Measurements from ENCODE around the gene FABP7. TPM values are rescaled to one million over a fixed set of nuclear protein-coding genes. Genes with fewer than 3 reads are reported as not detected.

The FABP7 gene
- total and polyA plus RNA-seq, 4 experiments from 2014 or later, result not detected

GRCh38 chr6:122749451-122750050, 30.0 kb upstream of the FABP7 start:
- Histone ChIP-seq H3K4me3 (ENCODE audit: low read length in 2 of 2) (no peak overlapping the region), H3K36me3 (ENCODE audit: insufficient read depth, low read length) (no peaks in the 10 kb centered on the region), H3K4me1 (ENCODE audit: insufficient read depth, low read length) (peaks cover 9% of the 10 kb centered on the region), H3K27me3 (ENCODE audit: insufficient read depth, low read length) (no peaks in the 10 kb centered on the region), H3K27ac (ENCODE audit: low read depth, low read length) (no peak overlapping the region), H3K9me3 (ENCODE audit: control insufficient read depth in 1 of 2, low read length in 2 of 2) (no peaks in the 10 kb centered on the region)
- Mint-ChIP-seq H3K4me3 (no peak overlapping the region), H3K36me3 (no peaks in the 10 kb centered on the region), H3K9me3 (peaks cover 0 to 5% (median 2%) of the 10 kb centered on the region in 8 donors), H3K4me1 (peaks cover 6 to 16% (median 10%) of the 10 kb centered on the region in 4 donors), H3K27ac (no peak overlapping the region), H3K27me3 (peaks cover 0 to 2% of the 10 kb centered on the region in 2 donors)
- ChIA-PET POLR2A (ENCODE audit: partially characterized antibody) (no interaction called here), CTCF (ENCODE audit: partially characterized antibody) (no interaction called here)
- no peak for DNase-seq
- intact Hi-C loops (cut with micrococcal nuclease), result no loop called here

- H3K27me3 Mint-ChIP-seq, result peaks cover 0 to 2% of the 10 kb centered on the region in 2 donors
- H3K4me3 Mint-ChIP-seq, result peak overlapping the region in 7 of 8 donors; percentile 7 to 68 (median 37)
- H3K9me3 Mint-ChIP-seq, result peaks cover 0 to 5% (median 2%) of the 10 kb centered on the region in 8 donors
- Histone ChIP-seq H3K9me3 (ENCODE audit: control insufficient read depth in 1 of 2, low read length in 2 of 2) (no peaks in the 10 kb centered on the region), H3K4me1 (ENCODE audit: insufficient read depth, low read length) (peaks cover 9% of the 10 kb centered on the region), H3K27me3 (ENCODE audit: insufficient read depth, low read length) (no peaks in the 10 kb centered on the region), H3K4me3 (ENCODE audit: low read length in 2 of 2) (no peak overlapping the region), H3K27ac (ENCODE audit: low read depth, low read length) (no peak overlapping the region), H3K36me3 (ENCODE audit: insufficient read depth, low read length) (no peaks in the 10 kb centered on the region)
- peak in 1 of 5 donors; percentile 2 for DNase-seq
- POLR2A ChIA-PET (ENCODE audit: partially characterized antibody), result no interaction called here
- H3K27ac Mint-ChIP-seq, result peak overlapping the region in 2 of 7 donors; percentile 29 to 69
- intact Hi-C loops (cut with micrococcal nuclease), result no loop called here
- CTCF ChIA-PET (ENCODE audit: partially characterized antibody), result no interaction called here
- H3K36me3 Mint-ChIP-seq, result no peaks in the 10 kb centered on the region
- peaks cover 6 to 17% (median 10%) of the 10 kb centered on the region in 4 donors for H3K4me1 Mint-ChIP-seq
Observed at GRCh38 chr6:122751326-122751725, 28.2 kb upstream of the FABP7 start.

GRCh38 chr6:122752459-122752858, 27.1 kb upstream of the FABP7 start:
- H3K4me3 ChIP-seq (ENCODE audit: low read length in 2 of 2), result no peak overlapping the region
- H3K4me1 ChIP-seq (ENCODE audit: insufficient read depth, low read length), result peaks cover 9% of the 10 kb centered on the region
- no peaks in the 10 kb centered on the region for H3K36me3 ChIP-seq (ENCODE audit: insufficient read depth, low read length)
- CTCF ChIA-PET (ENCODE audit: partially characterized antibody), result no interaction called here
- Mint-ChIP-seq H3K27me3 (peaks cover 0 to 2% of the 10 kb centered on the region in 2 donors), H3K4me1 (peaks cover 6 to 17% (median 10%) of the 10 kb centered on the region in 4 donors), H3K27ac (no peak overlapping the region), H3K4me3 (no peak overlapping the region), H3K36me3 (no peaks in the 10 kb centered on the region), H3K9me3 (peaks cover 0 to 6% (median under 1%) of the 10 kb centered on the region in 8 donors)
- POLR2A ChIA-PET (ENCODE audit: partially characterized antibody), result no interaction called here
- H3K27ac ChIP-seq (ENCODE audit: low read depth, low read length), result no peak overlapping the region
- intact Hi-C loops (cut with micrococcal nuclease), result no loop called here
- no peaks in the 10 kb centered on the region for H3K9me3 ChIP-seq (ENCODE audit: control insufficient read depth in 1 of 2, low read length in 2 of 2)
- H3K27me3 ChIP-seq (ENCODE audit: insufficient read depth, low read length), result no peaks in the 10 kb centered on the region
- no peak for DNase-seq

- Histone ChIP-seq H3K27ac (ENCODE audit: low read depth, low read length) (no peak overlapping the region), H3K27me3 (ENCODE audit: insufficient read depth, low read length) (no peaks in the 10 kb centered on the region), H3K4me3 (ENCODE audit: low read length in 2 of 2) (no peak overlapping the region), H3K4me1 (ENCODE audit: insufficient read depth, low read length) (peaks cover 9% of the 10 kb centered on the region), H3K36me3 (ENCODE audit: insufficient read depth, low read length) (no peaks in the 10 kb centered on the region), H3K9me3 (ENCODE audit: control insufficient read depth in 1 of 2, low read length in 2 of 2) (no peaks in the 10 kb centered on the region)
- Mint-ChIP-seq H3K27ac (no peak overlapping the region), H3K4me3 (no peak overlapping the region), H3K9me3 (peaks cover 0 to 5% (median under 1%) of the 10 kb centered on the region in 8 donors), H3K4me1 (peaks cover 6 to 17% (median 10%) of the 10 kb centered on the region in 4 donors), H3K36me3 (no peaks in the 10 kb centered on the region), H3K27me3 (peaks cover 0 to 2% of the 10 kb centered on the region in 2 donors)
- CTCF ChIA-PET (ENCODE audit: partially characterized antibody), result no interaction called here
- POLR2A ChIA-PET (ENCODE audit: partially characterized antibody), result no interaction called here
- intact Hi-C loops (cut with micrococcal nuclease), result no loop called here
- DNase-seq, result no peak
Observed at GRCh38 chr6:122753000-122753687, 26.4 kb upstream of the FABP7 start.

GRCh38 chr6:122753688-122754056, 25.8 kb upstream of the FABP7 start:
- CTCF ChIA-PET (ENCODE audit: partially characterized antibody), result no interaction called here
- Histone ChIP-seq H3K4me3 (ENCODE audit: low read length in 2 of 2) (no peak overlapping the region), H3K4me1 (ENCODE audit: insufficient read depth, low read length) (peaks cover 9% of the 10 kb centered on the region), H3K36me3 (ENCODE audit: insufficient read depth, low read length) (no peaks in the 10 kb centered on the region), H3K27ac (ENCODE audit: low read depth, low read length) (no peak overlapping the region), H3K27me3 (ENCODE audit: insufficient read depth, low read length) (no peaks in the 10 kb centered on the region), H3K9me3 (ENCODE audit: control insufficient read depth in 1 of 2, low read length in 2 of 2) (no peaks in the 10 kb centered on the region)
- Mint-ChIP-seq H3K9me3 (peaks cover 0 to 5% (median 0%) of the 10 kb centered on the region in 8 donors), H3K27ac (no peak overlapping the region), H3K4me3 (no peak overlapping the region), H3K27me3 (peaks cover 0 to 2% of the 10 kb centered on the region in 2 donors), H3K4me1 (peaks cover 6 to 17% (median 10%) of the 10 kb centered on the region in 4 donors), H3K36me3 (no peaks in the 10 kb centered on the region)
- DNase-seq, result no peak
- POLR2A ChIA-PET (ENCODE audit: partially characterized antibody), result no interaction called here
- intact Hi-C loops (cut with micrococcal nuclease), result no loop called here

- no peaks in the 10 kb centered on the region for H3K36me3 Mint-ChIP-seq
- Histone ChIP-seq H3K4me3 (ENCODE audit: low read length in 2 of 2) (no peak overlapping the region), H3K4me1 (ENCODE audit: insufficient read depth, low read length) (peaks cover 9% of the 10 kb centered on the region), H3K27ac (ENCODE audit: low read depth, low read length) (no peak overlapping the region), H3K9me3 (ENCODE audit: control insufficient read depth in 1 of 2, low read length in 2 of 2) (no peaks in the 10 kb centered on the region), H3K36me3 (ENCODE audit: insufficient read depth, low read length) (no peaks in the 10 kb centered on the region), H3K27me3 (ENCODE audit: insufficient read depth, low read length) (no peaks in the 10 kb centered on the region)
- intact Hi-C loops (cut with micrococcal nuclease), result no loop called here
- ChIA-PET POLR2A (ENCODE audit: partially characterized antibody) (no interaction called here), CTCF (ENCODE audit: partially characterized antibody) (no interaction called here)
- H3K4me3 Mint-ChIP-seq, result peak overlapping the region in 1 of 8 donors; percentile 13
- DNase-seq, result no peak
- peaks cover 6 to 17% (median 10%) of the 10 kb centered on the region in 4 donors for H3K4me1 Mint-ChIP-seq
- H3K27me3 Mint-ChIP-seq, result peaks cover 0 to 3% of the 10 kb centered on the region in 2 donors
- H3K27ac Mint-ChIP-seq, result no peak overlapping the region
- peaks cover 0 to 5% (median 0%) of the 10 kb centered on the region in 8 donors for H3K9me3 Mint-ChIP-seq
Observed at GRCh38 chr6:122754191-122754731, 25.3 kb upstream of the FABP7 start.

GRCh38 chr6:122755901-122756300, 23.6 kb upstream of the FABP7 start:
- Histone ChIP-seq H3K27me3 (ENCODE audit: insufficient read depth, low read length) (no peaks in the 10 kb centered on the region), H3K36me3 (ENCODE audit: insufficient read depth, low read length) (no peaks in the 10 kb centered on the region), H3K4me1 (ENCODE audit: insufficient read depth, low read length) (peaks cover 9% of the 10 kb centered on the region), H3K27ac (ENCODE audit: low read depth, low read length) (no peak overlapping the region), H3K9me3 (ENCODE audit: control insufficient read depth in 1 of 2, low read length in 2 of 2) (no peaks in the 10 kb centered on the region), H3K4me3 (ENCODE audit: low read length in 2 of 2) (no peak overlapping the region)
- peaks cover 6 to 17% (median 9%) of the 10 kb centered on the region in 4 donors for H3K4me1 Mint-ChIP-seq
- H3K27ac Mint-ChIP-seq, result no peak overlapping the region
- POLR2A ChIA-PET (ENCODE audit: partially characterized antibody), result no interaction called here
- H3K36me3 Mint-ChIP-seq, result no peaks in the 10 kb centered on the region
- H3K27me3 Mint-ChIP-seq, result peaks cover 0 to 4% of the 10 kb centered on the region in 2 donors
- intact Hi-C loops (cut with micrococcal nuclease), result no loop called here
- CTCF ChIA-PET (ENCODE audit: partially characterized antibody), result no interaction called here
- no peak for DNase-seq
- H3K9me3 Mint-ChIP-seq, result peaks cover 0 to 5% (median 0%) of the 10 kb centered on the region in 8 donors
- no peak overlapping the region for H3K4me3 Mint-ChIP-seq
